HepG2 (cell line): ENCODE results near the gene PHACTR1. TPM values are rescaled to one million over a fixed set of nuclear protein-coding genes. Genes with fewer than 3 reads are reported as not detected.

Experiments used
- ATAC-seq: fragments of 200-7000 bp; cut with Tn5 transposase; 3 replicates; pipeline ENCODE4 v1.9.1; 2020; ENCODE audit warnings: mild to moderate bottlenecking, moderate library complexity
- BruUV-seq: library from RNA; stranded (reverse); fragments of 400-500 nt; replicated peaks from 2 replicates; lab custom pipeline; 2021; lab: Mats Ljungman, UMichigan
- CTCF ChIA-PET: fragments of 300-600 bp; formaldehyde crosslinking; extraction: SDS; loops from one replicate; lab custom pipeline; 2021; ENCODE audit warnings: low total read pairs, inconsistent platforms, low intra/inter-chr PET ratio; lab: Yijun Ruan, JAX
- POLR2A ChIA-PET: fragments of 350-600 bp; sonication (Branson Sonifier 250); formaldehyde crosslinking; loops from one replicate; lab custom pipeline; 2020; ENCODE audit warnings: antibody characterized with exemption, inconsistent platforms; lab: Yijun Ruan, JAX
- DNase-seq: peaks from one replicate; pipeline ENCODE4 v3.0.0-alpha.2; 2015; ENCODE audit warnings: low spot score
- FAIRE-seq: peaks from 3 replicates; lab custom pipeline; 2011; peaks lifted over from hg19 to GRCh38; lab: Jason Lieb, UNC
- H2AFZ ChIP-seq: one replicate; pipeline ENCODE4 v1.6.1; 2011; ENCODE audit warnings: low read length, inconsistent platforms
- H3K27ac ChIP-seq: fragments of 300-600 bp; 3 replicates; pipeline ENCODE4 v1.8.0; 2011; ENCODE audit warnings: mixed run types, mild to moderate bottlenecking, mixed read lengths, low read length, inconsistent platforms; ENCODE audit not compliant: insufficient read depth; ENCODE audit errors: extremely low read length
- H3K27me3 ChIP-seq, 2 experiments: fragments of 200-600 bp in 1 of 2; 2 replicates in 1 of 2; 3 replicates in 1 of 2; pipeline versions ENCODE4 v1.6.0 to v1.8.0; 2011; ENCODE audit warnings: low read length in 2 of 2, mild to moderate bottlenecking in 2 of 2, moderate library complexity in 2 of 2, inconsistent platforms in 1 of 2; ENCODE audit not compliant: insufficient read depth in 2 of 2, control insufficient read depth in 1 of 2
- H3K36me3 ChIP-seq, 2 experiments: fragments of 200-600 bp in 1 of 2; replicated peaks in 1 of 2; 2 replicates in 1 of 2; 3 replicates in 1 of 2; pipeline versions ENCODE4 v1.5.1 to v1.8.0; 2011; ENCODE audit warnings: low read length in 2 of 2, inconsistent platforms in 1 of 2; ENCODE audit not compliant: insufficient read depth in 2 of 2, control insufficient read depth in 1 of 2
- H3K4me1 ChIP-seq: 2 replicates; pipeline ENCODE4 v1.5.1; 2012; ENCODE audit warnings: low read length, inconsistent platforms; ENCODE audit not compliant: insufficient read depth
- H3K4me2 ChIP-seq: 2 replicates; pipeline ENCODE4 v1.6.0; 2011; ENCODE audit warnings: low read depth, low read length, inconsistent platforms
- H3K4me3 ChIP-seq, 3 experiments: fragments of 200-600 bp in 1 of 3; sonication (generic), shearing (Covaris generic) in 1 of 3; replicated peaks in 1 of 3; 2 replicates each; pipeline ENCODE4 v1.5.1; 2011 to 2016; ENCODE audit warnings: low read length in 3 of 3, inconsistent platforms in 2 of 3, low read depth in 2 of 3, mild to moderate bottlenecking in 2 of 3, control low read depth in 1 of 3, mixed read lengths in 1 of 3; ENCODE audit not compliant: insufficient read depth in 1 of 3
- H3K79me2 ChIP-seq: one replicate; pipeline ENCODE4 v1.6.1; 2011; ENCODE audit warnings: low read length, inconsistent platforms; ENCODE audit not compliant: insufficient read depth
- H3K9ac ChIP-seq: 2 replicates; pipeline ENCODE4 v1.6.0; 2011; ENCODE audit warnings: mild to moderate bottlenecking, low read depth, low read length, inconsistent platforms; ENCODE audit not compliant: insufficient read depth
- H3K9me3 ChIP-seq: 2 replicates; pipeline ENCODE4 v1.5.1; 2012; ENCODE audit warnings: mild to moderate bottlenecking, low read length
- H4K20me1 ChIP-seq: 2 replicates; pipeline ENCODE4 v1.6.0; 2011; ENCODE audit warnings: inconsistent platforms, mild to moderate bottlenecking, low read length, moderate library complexity; ENCODE audit not compliant: insufficient read depth
- ATF7-NPFF ChIP-seq: sonication (generic); formaldehyde crosslinking; IDR thresholded peaks from 2 replicates; pipeline ENCODE4 v1.8.1; 2023; ENCODE audit warnings: mild to moderate bottlenecking, low read depth, missing genetic modification reagents, moderate library complexity
- CCDC6 ChIP-seq: sonication (generic); formaldehyde crosslinking; IDR thresholded peaks from 2 replicates; pipeline ENCODE4 v1.8.1; 2022; ENCODE audit warnings: mild to moderate bottlenecking, missing genetic modification reagents, moderate library complexity
- CENPX ChIP-seq: sonication (generic); formaldehyde crosslinking; IDR thresholded peaks from 2 replicates; pipeline ENCODE4 v1.9.0; 2021; ENCODE audit warnings: mild to moderate bottlenecking, missing genetic modification reagents, moderate library complexity
- EP300 ChIP-seq, 3 experiments: sonication (generic) in 1 of 3; formaldehyde crosslinking in 1 of 3; IDR thresholded peaks; 2 replicates each; pipeline versions ENCODE4 v1.5.1 to v1.6.1; 2011 to 2020; ENCODE audit warnings: low read depth in 2 of 3, low read length in 2 of 3, borderline replicate concordance in 1 of 3, improper control_type of control experiment in 1 of 3, mild to moderate bottlenecking in 1 of 3, missing genetic modification reagents in 1 of 3, moderate library complexity in 1 of 3
- ERF ChIP-seq: IDR thresholded peaks from 2 replicates; pipeline ENCODE4 v1.6.1; 2018; ENCODE audit warnings: missing biosample characterization, missing genetic modification reagents
- MAFF ChIP-seq: IDR thresholded peaks from 2 replicates; pipeline ENCODE4 v1.6.1; 2011; ENCODE audit warnings: low read depth, low read length, improper control_type of control experiment
- NFE2L2 ChIP-seq: fragments of 150-350 bp; IDR thresholded peaks from 2 replicates; pipeline ENCODE4 v1.6.1; 2014; ENCODE audit warnings: low read length
- PHF20 ChIP-seq: sonication (generic); formaldehyde crosslinking; IDR thresholded peaks from 2 replicates; pipeline ENCODE4 v1.5.0; 2020; ENCODE audit warnings: mild to moderate bottlenecking, missing genetic modification reagents
- RFX1 ChIP-seq: fragments of 450-650 bp; IDR thresholded peaks from 2 replicates; pipeline ENCODE4 v1.6.1; 2017
- SP5 ChIP-seq: IDR thresholded peaks from 2 replicates; pipeline ENCODE4 v1.6.1; 2016; ENCODE audit warnings: low read depth, borderline replicate concordance
- TFAP4 ChIP-seq: sonication (generic); IDR thresholded peaks from 2 replicates; pipeline ENCODE4 v1.6.1; 2016; ENCODE audit warnings: low read depth, borderline replicate concordance
- TSC22D2 ChIP-seq: sonication (generic); formaldehyde crosslinking; IDR thresholded peaks from 2 replicates; pipeline ENCODE4 v1.5.1; 2020; ENCODE audit warnings: missing genetic modification reagents, mild to moderate bottlenecking, borderline replicate concordance
- ZNF205 ChIP-seq: IDR thresholded peaks from 2 replicates; pipeline ENCODE4 v1.6.1; 2018; ENCODE audit warnings: missing biosample characterization, missing genetic modification reagents
- ZNF281 ChIP-seq: sonication (generic); formaldehyde crosslinking; IDR thresholded peaks from 2 replicates; pipeline ENCODE4 v1.4.0; 2020; ENCODE audit warnings: missing genetic modification reagents, borderline replicate concordance
- ZNF484 ChIP-seq: sonication (generic); formaldehyde crosslinking; IDR thresholded peaks from 2 replicates; pipeline ENCODE4 v1.5.1; 2020; ENCODE audit warnings: mild to moderate bottlenecking, low read depth, missing genetic modification reagents, borderline replicate concordance
- ZNF674 ChIP-seq: sonication (generic); formaldehyde crosslinking; IDR thresholded peaks from 2 replicates; pipeline ENCODE4 v1.5.0; 2020; ENCODE audit warnings: low read depth, mild to moderate bottlenecking, missing genetic modification reagents
- ZNF775 ChIP-seq: sonication (generic); formaldehyde crosslinking; IDR thresholded peaks from 2 replicates; pipeline ENCODE4 v1.4.0; 2020; ENCODE audit warnings: missing genetic modification reagents, mild to moderate bottlenecking, moderate library complexity, borderline replicate concordance
- ZSCAN30 ChIP-seq: sonication (generic); formaldehyde crosslinking; IDR thresholded peaks from 2 replicates; pipeline ENCODE4 v1.5.0; 2020; ENCODE audit warnings: mild to moderate bottlenecking, missing genetic modification reagents
- WGBS: methylation state at CpG from one replicate; pipeline ENCODE4 v1.1.6; 2017; ENCODE audit warnings: low lambda C conversion rate; 5-methylcytosine and 5-hydroxymethylcytosine counted together
- in situ Hi-C: cut with HindIII; loops from 2 replicates; pipeline ENCODE4 v1.10.0; 2017; ENCODE audit warnings: low pct_unique_long_range_greater_than_20kb; ENCODE audit not compliant: extremely low pct_ligation_motif_present
- intact Hi-C: fragments of 100-400 bp; cut with micrococcal nuclease; formaldehyde crosslinking; loops from one replicate; pipeline ENCODE4 v1.10.0; 2022; ENCODE audit not compliant: unreplicated experiment
- polyA plus RNA-seq, 8 experiments: library from polyadenylated mRNA; depleted of rRNA in 3 of 8; stranded (reverse) in 7 of 8; unstranded in 1 of 8; fragments of >200 nt; fragmentation: Illumina TruSeq in 4 of 8; extraction: Trizol in 4 of 8; gene quantifications; 2 replicates each; pipeline versions ENCODE4 v1.2.1 to v1.2.3, GENCODE V29; 2011 to 2016; ENCODE audit warnings: low read depth in 4 of 8, missing spikeins in 1 of 8, mixed read lengths in 1 of 8; ENCODE audit not compliant: insufficient read depth in 1 of 8
- total RNA-seq, 5 experiments: library from RNA; depleted of rRNA; stranded (reverse); fragments of >200 nt; fragmentation: Illumina TruSeq; extraction: Trizol; gene quantifications; 2 replicates each; pipeline ENCODE4 v1.2.3, GENCODE V29; 2016; ENCODE audit warnings: low read depth in 1 of 5

PHACTR1 gene
- total and polyA plus RNA-seq, 2 of the 13 experiments (the other 11 are each of a cell fraction or from before 2014, with no cell fraction given) = 0.09 TPM; not detected in 1

- FAIRE-seq = no peak
- no TSS peak for BruUV-seq
- H3K4me1 ChIP-seq = peaks cover 21% of the 10 kb centered on the region
- ChIA-PET CTCF (no interaction called here), POLR2A (no interaction called here)
- TF ChIP-seq CENPX = no peak
- no peak for TF ChIP-seq ERF (CRISPR knock-in tag)
- TF ChIP-seq ZNF674 (CRISPR knock-in tag) = no peak
- TF ChIP-seq NFE2L2 = no peak
- TF ChIP-seq EP300 (IDR thresholded peaks at IDR 0.05; ENCODE audit: low read depth in 2 of 2, low read length in 2 of 2) = no peak
- TF ChIP-seq EP300 (CRISPR knock-in tag; IDR thresholded peaks at IDR 0.05; ENCODE audit: borderline replicate concordance) = no peak
- TF ChIP-seq ZNF281 (CRISPR knock-in tag) = no peak
- no peak for TF ChIP-seq ZNF484
- TF ChIP-seq RFX1 = no peak
- TF ChIP-seq ZNF775 (CRISPR knock-in tag) = no peak
- no peak for TF ChIP-seq SP5 (CRISPR knock-in tag)
- TF ChIP-seq TFAP4 = no peak
- TF ChIP-seq ATF7-NPFF (CRISPR knock-in tag) = no peak
- no peak for TF ChIP-seq ZSCAN30
- no peak for TF ChIP-seq CCDC6
- TF ChIP-seq MAFF = no peak
- TF ChIP-seq ZNF205 (CRISPR knock-in tag) = no peak
- no peak for TF ChIP-seq PHF20 (CRISPR knock-in tag)
- no peak for TF ChIP-seq TSC22D2 (CRISPR knock-in tag)
- no peak overlapping the region for H3K9ac ChIP-seq
- no peaks in the 10 kb centered on the region for H3K9me3 ChIP-seq
- no peak overlapping the region for H3K27ac ChIP-seq
- no peak overlapping the region for H3K4me3 ChIP-seq
- no peaks in the 10 kb centered on the region for H3K36me3 ChIP-seq
- intact Hi-C loops (no loop called here), in situ Hi-C loops (loop anchor here (25.0 kb wide), 1 partner anchor 357 kb away; no protein-coding TSS in a partner anchor)
- H4K20me1 ChIP-seq = no peaks in the 10 kb centered on the region
- H3K4me2 ChIP-seq = no peak overlapping the region
- no peak for DNase-seq
- ATAC-seq = no peak
- H3K79me2 ChIP-seq = no peaks in the 10 kb centered on the region
- WGBS = 50% methylated on average over 7 of the region's 7 CpGs
- no peak overlapping the region for H2AFZ ChIP-seq
- H3K27me3 ChIP-seq = peaks cover 2 to 24% of the 10 kb centered on the region in 2 experiments; a peak in 4 of 5 replicates
These were observed 464.0 kb downstream of the PHACTR1 start for GRCh38 chr6:13180538-13180937.
